Measurements from ENCODE around the gene MTOR.
A peak's percentile ranks its signal among the peaks of the same experiment; 100 is the strongest.
"Not testable (repeated sequence)": the region's sequence is repeated elsewhere in the genome, so short reads cannot be mapped to it uniquely, and the experiment has no call there.

MTOR gene

GRCh38 chr1:11107599-11107998 lies 154.8 kb downstream of the MTOR start:
- no peak for DNase-seq (ENCODE audit: low spot score)

- DNase-seq (ENCODE audit: low spot score) = no peak
These were observed 156.8 kb downstream of the MTOR start for GRCh38 chr1:11105586-11105985.

- DNase-seq (ENCODE audit: low spot score) = no peak
These were observed 161.0 kb downstream of the MTOR start for GRCh38 chr1:11101347-11101746.

GRCh38 chr1:11100806-11101205 lies 161.5 kb downstream of the MTOR start:
- DNase-seq (ENCODE audit: low spot score) = not testable (repeated sequence)

GRCh38 chr1:11100149-11100493 lies 162.2 kb downstream of the MTOR start:
- no peak for DNase-seq (ENCODE audit: low spot score)

- peak; percentile 95 for DNase-seq (ENCODE audit: low spot score)
These were observed 162.8 kb downstream of the MTOR start, which contains the start of gene EXOSC10 for GRCh38 chr1:11099310-11100148. Gene EXOSC10, minus strand, starts transcription at chr1:11099869. Its CDS starts 38 bp downstream, at chr1:11099831.

- no peak for DNase-seq (ENCODE audit: low spot score)
These were observed 163.4 kb downstream of the MTOR start for GRCh38 chr1:11098931-11099309.

- not testable (repeated sequence) for DNase-seq (ENCODE audit: low spot score)
These were observed 178.6 kb downstream of the MTOR start for GRCh38 chr1:11083784-11084183.

GRCh38 chr1:11080931-11081330 lies 181.4 kb downstream of the MTOR start:
- DNase-seq (ENCODE audit: low spot score) = no peak

- no peak for DNase-seq (ENCODE audit: low spot score)
These were observed 183.7 kb downstream of the MTOR start for GRCh38 chr1:11078631-11079030.

GRCh38 chr1:11073398-11073797 lies 189.0 kb downstream of the MTOR start:
- peak; percentile 36 for DNase-seq (ENCODE audit: low spot score)

- no peak for DNase-seq (ENCODE audit: low spot score)
These were observed 190.0 kb downstream of the MTOR start for GRCh38 chr1:11072216-11072917.

- DNase-seq (ENCODE audit: low spot score) = no peak
These were observed 190.7 kb downstream of the MTOR start for GRCh38 chr1:11071463-11072215.

GRCh38 chr1:11070876-11071275 lies 191.5 kb downstream of the MTOR start:
- DNase-seq (ENCODE audit: low spot score) = no peak

GRCh38 chr1:11068600-11069473 lies 193.5 kb downstream of the MTOR start:
- DNase-seq (ENCODE audit: low spot score) = no peak

- no peak for DNase-seq (ENCODE audit: low spot score)
These were observed 194.4 kb downstream of the MTOR start for GRCh38 chr1:11067716-11068599.

- no peak for DNase-seq (ENCODE audit: low spot score)
These were observed 196.6 kb downstream of the MTOR start for GRCh38 chr1:11065796-11066195.

- no peak for DNase-seq (ENCODE audit: low spot score)
These were observed 197.4 kb downstream of the MTOR start for GRCh38 chr1:11064942-11065341.

- DNase-seq (ENCODE audit: low spot score) = not testable (repeated sequence)
These were observed 198.3 kb downstream of the MTOR start for GRCh38 chr1:11063937-11064537.

GRCh38 chr1:11062965-11063401 lies 199.4 kb downstream of the MTOR start:
- DNase-seq (ENCODE audit: low spot score) = peak; percentile 86

All from activated CD4-positive, alpha-beta T cell treated with anti-CD3 and anti-CD28 coated beads, Interleukin-2, Interleukin-4, amounts not matched to agents 100 ng/mL and 50 ng/mL, durations not matched to agents 16 hours and 8 hours (primary cell).